Daoy (cell line): ENCODE measurements around the gene PPFIA2. TPM values are rescaled to one million over a fixed set of nuclear protein-coding genes. Genes with fewer than 3 reads are reported as not detected.
A peak's percentile ranks its signal among the peaks of the same experiment; 100 is the strongest.
"Not testable (repeated sequence)": the region's sequence is repeated elsewhere in the genome, so short reads cannot be mapped to it uniquely, and the experiment has no call there.

ENCODE experiments used
- DNase-seq: peaks from one replicate; pipeline ENCODE4 v3.0.0-alpha.2; 2015; ENCODE audit warnings: low read depth
- total RNA-seq: library from RNA; depleted of rRNA; stranded (reverse); fragments of >200 nt; shearing (Covaris generic); gene quantifications from 2 replicates; pipeline ENCODE4 v1.2.3, GENCODE V29; 2014

Gene PPFIA2
- total RNA-seq, 1 experiment from 2014 or later = 1.8 TPM

- no peak for DNase-seq
Measured at GRCh38 chr12:81670759-81671158, 88.4 kb downstream of the PPFIA2 start.

DNA sequence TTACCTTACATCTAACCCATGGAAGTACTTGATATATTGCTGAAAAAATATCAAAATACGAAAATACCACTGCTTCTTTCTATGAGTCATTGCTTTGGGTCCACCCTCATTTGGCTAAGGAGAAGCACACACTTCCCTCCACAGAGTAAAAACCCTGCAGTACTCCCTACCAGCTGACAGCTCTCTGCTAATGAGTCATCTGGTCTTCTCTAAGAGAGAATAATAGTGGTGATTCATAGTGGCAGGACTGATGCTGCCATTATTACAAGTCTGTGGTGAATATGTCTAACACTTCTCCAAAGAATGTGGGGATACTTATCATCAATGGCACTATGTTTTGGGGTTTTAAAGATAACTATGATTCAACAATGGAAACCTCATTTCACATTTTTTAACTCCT is 90.7 kb downstream of the PPFIA2 start:
- DNase-seq = peak; percentile 84

- DNase-seq = not testable (repeated sequence)
Measured at GRCh38 chr12:81659310-81659709, 99.8 kb downstream of the PPFIA2 start.

DNA sequence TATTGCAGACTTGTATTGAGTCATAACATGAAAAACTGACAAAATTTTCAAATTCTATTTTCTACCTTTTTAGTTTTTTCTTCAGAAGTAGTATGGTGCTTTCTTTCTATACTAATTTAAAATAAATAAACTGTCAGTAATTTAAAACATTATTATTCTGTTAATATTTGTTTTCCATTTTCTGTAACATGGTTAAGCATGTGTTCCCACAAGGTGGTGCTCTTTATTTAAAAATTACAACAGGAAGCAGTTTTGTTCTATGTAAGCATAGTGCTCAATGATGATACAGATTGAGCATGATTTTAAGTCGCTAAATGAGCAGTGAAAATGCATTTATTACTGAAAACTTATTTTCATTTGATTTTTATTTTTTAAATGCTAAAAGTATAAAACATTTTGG is 114.6 kb downstream of the PPFIA2 start:
- peak; percentile 5 for DNase-seq

- peak; percentile 18 for DNase-seq
Measured at GRCh38 chr12:81639196-81639595, 120.0 kb downstream of the PPFIA2 start.

GRCh38 chr12:81633127-81633526 is 126.0 kb downstream of the PPFIA2 start:
- DNase-seq = no peak

- DNase-seq = peak; percentile 23
Measured at GRCh38 chr12:81627336-81628189, 131.6 kb downstream of the PPFIA2 start.

GRCh38 chr12:81626406-81626805 is 132.7 kb downstream of the PPFIA2 start:
- no peak for DNase-seq

DNA sequence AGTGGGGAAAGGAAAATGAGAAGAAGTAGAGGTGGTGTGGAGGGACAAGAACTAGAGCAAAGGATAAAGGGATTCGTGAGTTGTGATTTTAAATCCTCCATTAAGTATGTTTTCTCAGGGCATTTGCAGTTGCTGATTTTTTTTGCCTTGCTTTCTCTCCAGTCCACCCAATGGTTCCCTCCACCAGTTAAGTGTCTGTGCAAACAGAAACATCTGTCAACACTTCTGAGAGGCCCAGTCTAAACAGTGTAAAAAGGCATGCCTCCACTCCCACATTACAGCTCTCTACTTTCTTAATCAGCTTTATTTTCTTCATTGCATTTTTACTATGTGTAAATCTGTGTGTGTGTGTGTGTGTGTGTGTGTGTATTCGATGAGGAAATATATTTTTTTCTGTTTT is 141.2 kb downstream of the PPFIA2 start:
- no peak for DNase-seq

GRCh38 chr12:81615026-81615588 is 144.0 kb downstream of the PPFIA2 start:
- no peak for DNase-seq

DNA sequence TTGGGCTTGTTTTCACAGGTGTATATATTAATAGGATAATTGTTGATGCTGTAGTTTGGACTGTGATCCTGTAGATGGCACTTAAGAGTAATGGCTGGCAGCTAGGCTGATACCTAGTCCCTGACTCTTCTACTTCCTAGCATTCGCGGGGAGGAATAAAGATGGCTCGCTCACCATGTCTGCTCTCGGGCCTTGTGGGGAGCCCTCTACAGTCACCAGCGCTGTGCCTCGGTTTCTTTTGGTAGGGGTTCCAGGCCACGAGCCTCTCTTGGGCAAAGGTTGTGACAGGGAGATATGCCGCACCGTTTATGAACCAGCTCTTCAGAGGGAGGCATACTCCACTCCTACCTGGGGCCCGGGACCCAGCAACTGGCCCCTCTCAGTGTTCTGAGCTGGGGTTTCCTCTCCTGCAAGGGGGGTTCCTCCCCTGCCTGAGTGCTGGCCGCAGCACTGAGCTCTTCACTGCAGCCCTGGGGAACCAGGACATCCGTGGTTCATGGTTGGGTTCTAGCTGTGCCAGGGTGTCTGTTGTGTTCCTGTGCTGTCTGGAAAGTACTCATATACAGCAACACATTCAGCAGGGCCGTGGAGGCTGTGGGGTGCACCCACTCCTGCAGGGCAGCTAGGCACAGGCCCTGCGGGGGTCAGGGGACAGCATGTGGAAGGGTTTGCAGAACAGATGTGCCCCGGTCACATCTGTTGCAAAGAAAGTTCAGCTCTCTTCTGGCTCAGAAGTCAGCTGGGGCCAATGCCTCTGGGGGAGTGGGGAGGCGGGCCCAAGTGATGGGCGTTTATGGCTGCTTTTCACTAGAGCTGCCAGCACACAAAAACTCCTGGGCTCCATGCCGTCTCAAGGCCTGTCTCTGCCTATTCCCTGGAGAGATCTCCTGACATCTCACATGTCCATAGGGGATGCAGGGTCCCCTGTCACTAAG is 147.9 kb downstream of the PPFIA2 start:
- DNase-seq = peak; percentile 14

- no peak for DNase-seq
Measured at GRCh38 chr12:81597928-81598604, 161.1 kb downstream of the PPFIA2 start.

- no peak for DNase-seq
Measured at GRCh38 chr12:81596558-81596957, 162.6 kb downstream of the PPFIA2 start.

DNA sequence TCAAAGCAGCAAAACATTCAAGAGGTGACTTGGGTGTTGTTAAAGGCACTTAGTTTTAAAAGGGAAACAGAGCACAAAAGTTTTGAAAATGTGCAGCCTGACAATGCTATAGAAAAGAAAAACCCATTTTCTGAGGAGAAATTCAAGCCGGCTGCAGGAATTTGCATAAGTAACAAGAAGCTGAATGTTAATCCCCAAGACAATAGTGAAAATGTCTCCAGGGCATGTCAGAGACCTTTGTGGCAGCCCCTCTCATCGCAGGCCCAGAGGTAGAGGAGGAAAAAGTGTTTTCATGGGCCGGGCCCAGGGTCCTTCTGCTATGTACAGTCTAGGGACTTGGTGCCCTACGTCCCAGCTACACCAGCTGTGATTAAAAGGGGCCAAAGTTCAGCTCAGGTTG is 167.9 kb downstream of the PPFIA2 start:
- DNase-seq = no peak

- not testable (repeated sequence) for DNase-seq
Measured at GRCh38 chr12:81590703-81591102, 168.4 kb downstream of the PPFIA2 start.

- DNase-seq = no peak
Measured at GRCh38 chr12:81588235-81589008, 170.7 kb downstream of the PPFIA2 start.

DNA sequence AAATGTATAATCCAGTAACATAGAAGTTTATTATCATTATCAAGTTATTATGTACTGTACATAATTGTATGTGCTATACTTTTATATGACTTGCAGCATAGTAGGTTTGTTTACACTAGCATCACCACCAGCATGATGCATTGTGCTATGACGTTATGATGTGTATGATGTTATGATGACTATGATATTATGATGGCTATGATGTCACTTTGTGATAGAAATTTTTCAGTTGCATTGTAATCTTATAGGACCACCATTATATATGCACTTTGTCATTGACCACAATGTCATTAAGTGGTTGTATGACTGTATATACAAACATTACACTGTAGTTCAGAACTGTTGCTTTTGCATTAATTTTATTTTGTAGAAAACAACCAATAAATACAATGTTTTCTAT is 173.4 kb downstream of the PPFIA2 start:
- no peak for DNase-seq

DNA sequence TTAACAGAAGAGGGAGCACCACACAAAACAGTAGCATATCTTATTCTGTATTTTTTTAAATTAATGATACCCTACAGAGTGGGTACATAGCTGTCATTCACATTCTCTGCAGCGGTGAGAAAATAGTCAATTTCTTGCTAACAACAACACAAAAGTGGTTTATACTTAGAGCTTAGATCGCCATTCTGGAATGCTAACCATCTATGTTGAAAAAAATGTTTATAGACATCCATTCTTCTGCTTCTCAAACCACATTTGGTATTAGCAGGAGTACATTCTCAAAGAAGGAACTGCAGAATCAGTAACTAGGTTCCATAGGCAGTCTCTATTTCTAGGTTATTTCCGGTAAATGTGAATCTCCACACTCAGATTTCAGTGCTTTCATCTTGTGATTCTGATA is 185.9 kb downstream of the PPFIA2 start:
- no peak for DNase-seq

- no peak for DNase-seq
Measured at GRCh38 chr12:81572411-81572810, 186.7 kb downstream of the PPFIA2 start.

- DNase-seq = no peak
Measured at GRCh38 chr12:81570234-81570633, 188.9 kb downstream of the PPFIA2 start.

- no peak for DNase-seq
Measured at GRCh38 chr12:81564237-81564636, 194.9 kb downstream of the PPFIA2 start.
